OCI-LY3 (cell line): ENCODE data around the gene TEKT1.
"Not testable (repeated sequence)": the region's sequence is repeated elsewhere in the genome, so short reads cannot be mapped to it uniquely, and the experiment has no call there.

Source experiments
- H2AFZ ChIP-seq: fragments of 200-600, 300-600 bp; shearing (Covaris generic); 2 replicates; pipeline ENCODE4 v1.6.0; 2014; ENCODE audit warnings: antibody characterized with exemption, low read depth, low read length
- H3K27ac ChIP-seq: fragments of 200-600, 300-600 bp; sonication (generic); 2 replicates; pipeline ENCODE4 v1.5.1; 2014; ENCODE audit warnings: mild to moderate bottlenecking, low read length, moderate library complexity, mixed read lengths
- H3K27me3 ChIP-seq: fragments of 200-600, 300-600 bp; sonication (generic); 2 replicates; pipeline ENCODE4 v1.6.1; 2014; ENCODE audit warnings: low read depth, low read length, mixed read lengths
- H3K36me3 ChIP-seq: fragments of 200-600, 300-600 bp; sonication (generic); replicated peaks from 2 replicates; pipeline ENCODE3; 2014; ENCODE audit warnings: low read depth, low read length, mixed read lengths
- H3K4me1 ChIP-seq: fragments of 300-600, 200-600 bp; sonication (generic); 2 replicates; pipeline ENCODE4 v1.6.1; 2014; ENCODE audit warnings: low read length, mixed read lengths
- H3K4me2 ChIP-seq: fragments of 200-600, 300-600 bp; sonication (generic); 2 replicates; pipeline ENCODE4 v1.6.1; 2014; ENCODE audit warnings: low read length, mixed read lengths
- H3K4me3 ChIP-seq: fragments of 300-600, 200-600 bp; sonication (generic); 2 replicates; pipeline ENCODE4 v1.5.1; 2014; ENCODE audit warnings: antibody characterized with exemption, mild to moderate bottlenecking, low read length, moderate library complexity
- H3K79me2 ChIP-seq: fragments of 300-600, 200-600 bp; shearing (Covaris generic); 2 replicates; pipeline ENCODE4 v1.6.1; 2014; ENCODE audit warnings: mild to moderate bottlenecking, low read length, mixed read lengths
- H3K9ac ChIP-seq: fragments of 300-600, 200-600 bp; shearing (Covaris generic); 2 replicates; pipeline ENCODE4 v1.6.0; 2014; ENCODE audit warnings: mild to moderate bottlenecking, low read length, moderate library complexity
- H3K9me3 ChIP-seq: fragments of 200-600, 300-600 bp; shearing (Covaris generic); 2 replicates; pipeline ENCODE4 v1.6.1; 2014; ENCODE audit warnings: low read length, mixed read lengths; ENCODE audit not compliant: insufficient read depth
- H4K20me1 ChIP-seq: fragments of 200-600, 300-600 bp; sonication (generic); 2 replicates; pipeline ENCODE4 v1.6.1; 2016; ENCODE audit warnings: low read length, mixed read lengths; ENCODE audit not compliant: insufficient read depth
- EZH2phosphoT487 ChIP-seq: fragments of 200-600 bp; shearing (Covaris generic); IDR thresholded peaks from 2 replicates; pipeline ENCODE4 v1.6.1; 2018; ENCODE audit warnings: antibody characterized with exemption, mixed run types, low read depth
- TF ChIP-seq, protein P1 (sequence below): fragments of 200-600, 300-600 bp; sonication (generic); IDR thresholded peaks from 2 replicates; pipeline ENCODE4 v1.5.1; 2014; ENCODE audit warnings: antibody characterized with exemption, low read length, low read depth

Gene TEKT1

DNA sequence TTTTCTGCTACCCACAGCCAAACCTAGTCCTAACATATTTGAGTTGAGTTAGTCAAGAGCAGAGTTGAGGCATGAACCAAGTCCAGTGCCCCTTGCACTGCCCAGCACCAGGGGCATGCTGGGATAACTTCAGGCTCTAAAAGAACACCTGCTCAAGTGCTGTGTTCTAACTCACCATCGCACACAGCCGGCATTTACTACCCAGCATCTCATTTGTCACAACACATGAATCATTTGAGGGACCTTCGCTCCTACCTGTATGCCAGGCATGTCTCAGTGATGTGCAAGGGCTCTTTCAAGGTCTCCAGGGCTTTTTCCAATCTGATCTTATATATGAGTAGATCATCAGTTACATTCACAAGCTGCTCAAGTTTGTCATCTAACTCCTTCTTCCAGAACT is 12.6 kb downstream of the TEKT1 start:
- Histone ChIP-seq H3K27me3 (no peaks in the 10 kb centered on the region), H3K36me3 (no peaks in the 10 kb centered on the region), H3K4me2 (no peak overlapping the region), H3K4me3 (no peak overlapping the region), H2AFZ (no peak overlapping the region), H3K27ac (no peak overlapping the region), H3K4me1 (no peaks in the 10 kb centered on the region), H4K20me1 (no peaks in the 10 kb centered on the region), H3K79me2 (no peaks in the 10 kb centered on the region), H3K9ac (no peak overlapping the region), H3K9me3 (no peaks in the 10 kb centered on the region)
- TF ChIP-seq, protein P1, sequence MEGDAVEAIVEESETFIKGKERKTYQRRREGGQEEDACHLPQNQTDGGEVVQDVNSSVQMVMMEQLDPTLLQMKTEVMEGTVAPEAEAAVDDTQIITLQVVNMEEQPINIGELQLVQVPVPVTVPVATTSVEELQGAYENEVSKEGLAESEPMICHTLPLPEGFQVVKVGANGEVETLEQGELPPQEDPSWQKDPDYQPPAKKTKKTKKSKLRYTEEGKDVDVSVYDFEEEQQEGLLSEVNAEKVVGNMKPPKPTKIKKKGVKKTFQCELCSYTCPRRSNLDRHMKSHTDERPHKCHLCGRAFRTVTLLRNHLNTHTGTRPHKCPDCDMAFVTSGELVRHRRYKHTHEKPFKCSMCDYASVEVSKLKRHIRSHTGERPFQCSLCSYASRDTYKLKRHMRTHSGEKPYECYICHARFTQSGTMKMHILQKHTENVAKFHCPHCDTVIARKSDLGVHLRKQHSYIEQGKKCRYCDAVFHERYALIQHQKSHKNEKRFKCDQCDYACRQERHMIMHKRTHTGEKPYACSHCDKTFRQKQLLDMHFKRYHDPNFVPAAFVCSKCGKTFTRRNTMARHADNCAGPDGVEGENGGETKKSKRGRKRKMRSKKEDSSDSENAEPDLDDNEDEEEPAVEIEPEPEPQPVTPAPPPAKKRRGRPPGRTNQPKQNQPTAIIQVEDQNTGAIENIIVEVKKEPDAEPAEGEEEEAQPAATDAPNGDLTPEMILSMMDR, result no peak
- no peak for TF ChIP-seq EZH2phosphoT487

DNA sequence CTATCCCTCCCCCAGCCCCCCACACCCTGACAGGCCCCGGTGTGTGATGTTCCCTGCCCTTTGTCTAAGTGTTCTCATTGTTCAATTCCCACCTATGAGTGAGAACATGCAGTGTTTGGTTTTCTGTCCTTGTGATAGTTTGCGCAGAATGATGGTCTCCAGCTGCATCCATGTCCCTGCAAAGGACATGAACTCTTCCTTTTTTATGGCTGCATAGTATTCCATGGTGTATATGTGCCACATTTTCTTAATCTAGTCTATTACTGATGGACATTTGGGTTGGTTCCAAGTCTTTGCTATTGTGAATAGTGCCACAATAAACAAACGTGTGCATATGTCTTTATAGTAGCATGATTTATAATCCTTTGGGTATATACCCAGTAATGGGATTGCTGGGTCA is 15.2 kb downstream of the TEKT1 start:
- H3K9me3 ChIP-seq, H2AFZ ChIP-seq, H3K4me2 ChIP-seq, H3K9ac ChIP-seq, H3K27me3 ChIP-seq, H3K36me3 ChIP-seq, H3K4me3 ChIP-seq, H3K27ac ChIP-seq, H3K4me1 ChIP-seq, H3K79me2 ChIP-seq, H4K20me1 ChIP-seq: not testable (repeated sequence)

DNA sequence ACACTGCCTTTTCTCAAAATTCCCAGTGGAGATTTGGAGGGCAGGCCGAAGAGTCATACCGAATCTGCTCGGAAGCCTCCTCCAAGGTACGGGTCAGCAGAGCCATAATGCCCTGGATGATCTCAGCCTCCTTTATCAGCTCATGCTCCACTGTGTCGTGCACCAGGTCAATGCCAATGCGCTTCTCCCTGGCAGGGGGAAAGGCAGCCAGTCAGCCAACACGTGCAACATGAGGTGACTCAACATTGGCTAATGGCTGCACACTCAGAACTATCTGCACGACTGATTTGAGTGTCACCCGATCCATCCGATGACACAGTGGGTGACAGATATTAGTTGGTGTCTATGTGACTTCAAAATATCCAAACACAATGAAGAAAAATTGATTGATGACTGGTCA is 15.8 kb downstream of the TEKT1 start:
- no peak overlapping the region for H3K4me3 ChIP-seq
- no peak overlapping the region for H3K4me2 ChIP-seq
- no peaks in the 10 kb centered on the region for H3K4me1 ChIP-seq
- no peak overlapping the region for H2AFZ ChIP-seq
- TF ChIP-seq, protein P1, result no peak
- no peak for TF ChIP-seq EZH2phosphoT487
- H3K9ac ChIP-seq, result no peak overlapping the region
- no peaks in the 10 kb centered on the region for H4K20me1 ChIP-seq
- no peak overlapping the region for H3K27ac ChIP-seq
- no peaks in the 10 kb centered on the region for H3K9me3 ChIP-seq
- H3K79me2 ChIP-seq, result no peaks in the 10 kb centered on the region
- no peaks in the 10 kb centered on the region for H3K27me3 ChIP-seq
- no peaks in the 10 kb centered on the region for H3K36me3 ChIP-seq

DNA sequence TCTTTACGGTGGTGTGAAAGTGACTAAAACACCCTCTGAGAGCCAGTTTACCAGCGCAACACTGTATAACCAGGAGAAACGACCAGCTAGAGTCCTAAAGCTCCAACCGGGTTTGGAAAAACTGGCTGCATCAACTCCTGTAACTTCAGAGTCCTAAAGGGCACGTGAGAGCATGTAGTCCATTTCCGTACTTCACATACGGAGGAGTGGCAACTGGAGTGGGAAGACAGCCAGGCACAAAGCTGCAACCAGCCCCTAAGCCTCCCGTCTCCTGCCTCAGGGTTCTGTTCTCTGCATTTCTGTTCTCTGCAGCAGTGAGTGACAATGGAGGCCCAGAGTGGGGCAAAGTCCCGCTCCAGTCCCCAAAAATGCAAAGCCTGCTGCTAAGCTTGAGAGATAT is 19.2 kb downstream of the TEKT1 start:
- Histone ChIP-seq H3K9ac (no peak overlapping the region), H3K4me2 (no peak overlapping the region), H3K27ac (no peak overlapping the region), H3K4me3 (no peak overlapping the region), H3K9me3 (no peaks in the 10 kb centered on the region), H3K27me3 (peaks cover 6% of the 10 kb centered on the region; the same call in 1 of the 2 replicates), H3K36me3 (no peaks in the 10 kb centered on the region), H4K20me1 (no peaks in the 10 kb centered on the region), H3K4me1 (no peaks in the 10 kb centered on the region), H2AFZ (no peak overlapping the region), H3K79me2 (no peaks in the 10 kb centered on the region)
- no peak for TF ChIP-seq EZH2phosphoT487
- TF ChIP-seq, protein P1, result no peak

DNA sequence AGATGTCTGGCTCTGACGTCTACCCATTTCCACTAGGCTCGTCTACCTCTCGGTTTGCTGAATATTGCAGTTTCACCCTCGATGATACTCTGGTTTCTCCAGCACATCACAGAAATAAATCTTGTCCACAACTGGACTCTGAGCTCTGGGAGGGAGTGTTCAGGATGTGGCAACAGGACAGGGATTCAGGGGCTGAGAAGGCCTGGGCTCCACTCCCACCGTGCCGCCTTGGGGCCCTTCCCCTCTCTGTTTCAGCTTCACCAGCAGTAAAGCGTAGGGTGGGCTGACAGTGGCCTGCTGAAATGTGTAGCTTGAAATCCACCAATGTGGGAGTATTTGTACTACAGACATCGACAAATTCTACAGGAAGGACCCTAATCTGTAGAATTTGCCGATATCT is 20.0 kb downstream of the TEKT1 start:
- Histone ChIP-seq H4K20me1 (no peaks in the 10 kb centered on the region), H3K9me3 (no peaks in the 10 kb centered on the region), H3K27me3 (peaks cover 6% of the 10 kb centered on the region; the same call in 1 of the 2 replicates), H3K36me3 (no peaks in the 10 kb centered on the region), H3K4me2 (no peak overlapping the region), H3K79me2 (no peaks in the 10 kb centered on the region), H3K9ac (no peak overlapping the region), H2AFZ (no peak overlapping the region), H3K4me3 (no peak overlapping the region), H3K27ac (no peak overlapping the region), H3K4me1 (no peaks in the 10 kb centered on the region)
- TF ChIP-seq, protein P1, result no peak
- TF ChIP-seq EZH2phosphoT487, result no peak
